ENCODE results near the gene ADI1.
A peak's percentile ranks its signal among the peaks of the same experiment; 100 is the strongest.

ADI1 gene, protein sequence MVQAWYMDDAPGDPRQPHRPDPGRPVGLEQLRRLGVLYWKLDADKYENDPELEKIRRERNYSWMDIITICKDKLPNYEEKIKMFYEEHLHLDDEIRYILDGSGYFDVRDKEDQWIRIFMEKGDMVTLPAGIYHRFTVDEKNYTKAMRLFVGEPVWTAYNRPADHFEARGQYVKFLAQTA

DNA sequence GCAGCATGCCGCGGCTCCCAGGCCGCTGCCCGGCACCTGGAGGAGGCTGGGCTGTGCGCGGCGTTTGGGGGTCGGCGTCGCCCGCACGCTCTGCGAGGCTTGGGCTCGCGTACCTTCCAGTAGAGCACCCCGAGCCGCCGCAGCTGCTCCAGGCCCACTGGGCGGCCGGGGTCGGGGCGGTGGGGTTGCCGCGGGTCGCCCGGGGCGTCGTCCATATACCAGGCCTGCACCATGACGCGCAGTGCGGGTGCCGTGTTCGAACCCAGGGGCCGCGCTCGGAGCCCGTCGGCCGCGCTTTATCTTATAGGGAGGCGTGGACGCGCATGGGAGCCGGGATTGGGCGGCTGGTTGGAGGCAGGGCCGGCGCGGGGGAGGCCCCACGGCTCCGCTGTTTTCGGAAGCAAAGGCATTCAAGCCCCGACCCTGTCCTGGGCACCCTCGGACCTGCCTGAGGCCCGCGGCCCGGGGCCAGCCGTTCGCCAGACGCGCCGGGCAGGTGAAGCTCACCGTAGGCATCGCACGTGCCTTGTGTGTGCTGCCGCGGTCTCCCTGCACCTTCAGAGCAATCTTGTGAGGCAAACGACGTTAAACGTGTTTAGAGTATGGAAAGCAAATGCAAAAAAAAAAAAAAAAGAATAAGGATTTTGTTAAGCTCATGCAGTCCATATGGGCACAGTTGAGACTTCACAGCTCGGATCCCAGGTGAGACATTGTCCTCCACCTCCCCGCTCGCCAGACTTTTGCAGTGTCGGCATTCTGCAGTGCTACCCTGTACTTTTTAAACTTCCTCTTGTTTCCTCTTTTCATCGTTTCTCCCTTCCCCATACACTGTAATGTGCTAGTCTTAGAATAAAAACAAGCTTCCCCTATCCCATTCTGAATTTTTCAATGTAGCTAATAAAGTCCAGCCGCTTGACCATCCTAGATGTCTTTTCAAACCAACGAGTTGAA is at the start of gene ADI1:
Gene ADI1, minus strand, starts transcription at position 277 of the 951 bp plus-strand sequence. Its CDS starts 44 bp downstream, at position 233.
- peak; percentile 70 for DNase-seq (ENCODE audit: low spot score)

DNA sequence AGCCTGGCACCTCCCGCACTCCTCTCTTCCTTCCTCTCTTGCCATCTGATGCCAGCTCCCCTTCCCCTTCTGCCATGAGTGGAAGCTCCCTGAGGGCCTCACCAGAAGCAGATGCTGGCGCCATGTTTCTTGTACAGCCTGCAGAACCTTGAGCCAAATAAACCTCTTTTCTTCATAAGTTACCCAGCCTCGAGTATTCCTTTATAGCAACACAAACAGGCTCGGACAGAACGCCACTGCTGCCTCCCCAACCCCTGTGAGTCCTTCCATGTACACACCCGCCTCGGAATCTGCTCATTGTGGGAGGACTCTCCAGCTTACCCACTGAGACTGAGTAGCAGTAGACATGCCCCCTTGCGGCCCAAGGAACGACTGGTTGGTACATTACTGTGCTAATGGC is 47.5 kb upstream of the ADI1 start:
- DNase-seq (ENCODE audit: low spot score): no peak

DNA sequence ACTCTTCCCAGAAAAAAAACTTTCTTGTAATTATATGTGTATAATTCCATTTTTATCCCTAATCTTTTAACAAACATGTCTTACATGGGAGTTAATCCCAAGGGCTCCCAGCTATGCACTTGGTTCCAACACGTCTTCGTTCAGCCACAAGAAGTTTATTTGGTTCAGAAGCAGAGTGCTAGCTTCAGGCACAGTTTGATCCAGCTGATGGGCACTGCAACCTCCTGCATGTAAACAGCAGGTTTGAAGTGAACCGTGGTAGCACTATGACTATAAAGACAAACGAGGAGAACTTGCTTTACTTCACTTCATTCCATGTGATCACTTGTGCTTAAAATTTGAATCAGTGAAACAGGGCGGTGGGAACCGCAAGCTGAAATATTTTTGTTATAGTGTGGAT is 45.8 kb upstream of the ADI1 start:
- no peak for DNase-seq (ENCODE audit: low spot score)

DNA sequence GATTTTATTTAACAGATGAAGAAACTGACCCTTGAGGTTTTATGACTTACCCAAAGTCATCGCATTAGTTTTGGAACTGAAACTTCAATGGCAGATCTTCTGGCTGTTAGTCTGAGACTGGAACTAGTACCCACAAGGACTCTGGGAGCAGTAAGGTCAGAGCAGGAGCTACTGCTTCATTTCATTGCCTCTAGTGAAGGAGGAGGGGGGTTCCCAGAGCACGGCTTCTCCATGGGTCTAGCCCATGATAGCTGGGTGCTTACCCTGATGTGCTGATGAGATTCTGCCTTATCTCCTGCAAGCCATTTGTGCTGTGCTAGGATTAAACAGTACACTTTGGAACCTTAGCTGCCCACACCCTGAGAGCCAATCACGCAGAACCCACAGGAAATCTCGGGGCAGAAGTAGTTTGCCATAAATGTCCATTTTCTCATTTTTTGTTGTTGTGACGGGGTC is 44.2 kb upstream of the ADI1 start:
- no peak for DNase-seq (ENCODE audit: low spot score)

DNA sequence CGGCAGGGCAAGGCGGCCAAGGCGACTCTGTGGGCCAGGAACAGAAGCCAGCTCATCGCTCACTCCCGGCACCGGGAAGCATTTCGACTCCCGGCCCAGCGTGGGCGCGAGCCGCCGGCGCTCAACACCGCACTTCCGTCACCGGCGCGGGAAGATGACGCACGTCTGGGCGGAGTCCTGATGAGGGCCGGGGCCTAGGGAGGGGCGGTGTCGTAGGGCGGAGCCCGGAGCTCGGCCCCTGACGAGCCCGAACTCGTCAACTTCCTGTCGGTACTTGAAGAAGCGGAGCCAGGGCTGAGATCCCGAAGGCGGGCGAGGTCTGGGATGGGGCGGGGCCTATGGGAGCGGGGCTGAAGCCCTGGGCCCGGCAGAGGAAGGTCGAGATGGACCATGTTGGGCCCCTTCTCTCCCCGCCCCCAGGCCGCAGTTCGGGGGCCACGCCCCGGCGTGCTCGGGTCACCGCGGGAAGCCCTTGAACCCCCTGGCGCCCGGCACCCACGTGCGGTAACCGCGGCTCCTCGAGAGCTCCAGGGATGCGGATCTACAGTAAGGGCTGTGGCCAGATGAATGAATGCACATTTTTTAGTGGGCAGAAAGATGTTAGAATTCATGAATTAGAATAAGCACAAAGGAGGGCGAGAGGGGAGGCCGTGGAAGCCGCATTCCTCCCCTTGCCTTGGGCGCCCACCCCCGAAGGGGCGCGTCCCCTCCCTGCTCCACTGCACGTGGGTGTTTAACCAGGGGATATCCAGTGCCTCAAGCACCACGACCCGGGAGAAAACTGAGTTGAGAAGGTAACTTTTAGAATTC is 39.1 kb upstream of the ADI1 start, which contains the start of gene RNASEH1:
Gene RNASEH1, minus strand, starts transcription at position 129 of the 810 bp plus-strand sequence. Its CDS starts 73 bp downstream, at position 56.
- peak; percentile 98 for DNase-seq (ENCODE audit: low spot score)

DNA sequence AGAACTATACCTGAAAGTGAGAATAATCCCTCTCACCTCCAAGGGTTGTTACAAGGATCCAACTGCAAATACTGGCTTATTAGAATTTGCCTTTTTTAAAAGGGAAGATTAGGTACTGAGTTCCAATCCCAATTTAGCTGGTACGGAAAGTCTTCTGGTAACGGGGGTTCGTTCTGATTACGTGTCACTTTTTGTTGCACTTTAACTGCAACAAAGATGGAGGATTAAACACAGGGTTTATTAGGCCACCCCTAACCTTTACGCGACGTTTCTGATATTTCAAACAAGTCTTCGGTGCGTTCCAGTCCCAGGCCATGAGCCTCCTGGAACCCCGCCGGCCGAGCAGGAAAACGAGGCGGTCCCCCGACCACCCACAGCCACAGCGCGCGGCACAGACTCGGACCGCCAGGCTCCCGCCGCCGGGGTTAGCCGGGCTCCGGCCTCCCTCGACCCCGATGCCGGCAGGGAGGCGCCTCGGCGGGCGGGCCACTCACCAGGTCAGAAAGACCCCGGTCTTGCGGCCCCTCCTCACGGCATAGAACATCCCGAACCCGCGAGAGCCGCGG is 38.4 kb upstream of the ADI1 start:
- no peak for DNase-seq (ENCODE audit: low spot score)

DNA sequence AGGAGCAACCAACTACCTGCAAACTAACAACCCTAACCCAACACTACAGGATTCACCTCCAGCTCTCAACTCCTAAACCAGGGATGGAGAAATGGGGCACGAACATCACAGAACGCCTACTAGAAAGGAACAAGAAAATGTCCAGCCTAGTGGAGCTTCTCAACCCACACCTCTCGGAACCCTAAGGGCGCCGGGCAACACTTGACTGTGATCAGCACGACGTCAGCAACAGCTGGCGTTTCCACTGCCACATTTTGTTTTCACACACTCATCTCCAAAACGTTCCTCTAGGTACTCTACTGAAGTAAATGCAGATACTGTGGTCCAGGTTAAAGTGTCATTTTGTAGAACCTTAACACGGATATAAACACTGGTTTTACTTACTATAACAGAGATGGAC is 34.6 kb upstream of the ADI1 start:
- no peak for DNase-seq (ENCODE audit: low spot score)

DNA sequence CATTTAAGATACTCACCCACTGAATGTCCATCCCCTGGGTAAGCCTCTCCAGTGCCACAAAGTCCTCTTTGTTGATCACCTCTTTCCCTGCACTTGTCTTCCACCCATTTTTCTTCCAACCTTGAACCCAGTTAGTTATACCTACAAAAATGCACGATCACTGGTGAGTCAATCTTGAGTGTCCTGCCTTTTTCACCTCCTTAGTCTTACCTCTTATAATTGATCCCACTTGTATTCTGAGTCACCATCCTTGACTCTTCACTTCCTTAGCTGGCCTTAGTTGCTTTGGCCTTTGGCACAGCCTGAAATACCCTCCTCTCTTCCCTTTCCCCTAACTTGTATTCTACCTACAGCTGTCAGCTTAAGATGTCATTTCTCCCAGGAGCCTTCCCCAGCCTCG is 28.6 kb upstream of the ADI1 start:
- DNase-seq (ENCODE audit: low spot score): no peak

DNA sequence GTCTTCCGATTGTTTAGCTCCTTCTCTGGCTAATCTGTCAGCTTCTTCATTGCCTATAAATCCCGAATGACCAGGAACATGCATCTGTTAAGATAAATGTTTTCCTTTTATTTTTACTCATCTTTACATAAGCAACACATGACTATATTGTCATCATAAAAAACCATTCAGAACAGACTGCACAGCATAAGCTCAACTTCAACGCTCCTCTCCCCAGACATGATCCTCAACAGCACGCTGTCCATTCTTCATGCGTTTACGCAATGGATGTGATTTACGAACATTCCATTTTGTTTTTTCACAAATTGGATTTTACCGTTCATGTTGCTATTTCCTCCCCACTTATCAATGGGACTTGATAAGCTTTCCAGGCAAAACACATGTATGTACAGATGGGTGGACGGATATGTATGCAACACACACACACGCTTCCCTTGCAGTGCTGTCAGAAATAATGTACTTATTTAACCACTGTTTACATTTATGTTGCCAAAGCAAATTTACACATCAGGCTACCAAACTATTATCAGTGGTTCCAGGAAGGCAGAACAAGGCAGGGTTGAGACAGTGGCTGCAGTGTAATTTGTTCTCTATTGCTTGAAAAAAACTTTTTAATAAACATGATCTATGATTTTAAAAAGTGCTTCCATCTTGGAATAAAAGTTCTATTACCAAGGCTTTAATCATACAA is 26.6 kb upstream of the ADI1 start:
- DNase-seq (ENCODE audit: low spot score): no peak

DNA sequence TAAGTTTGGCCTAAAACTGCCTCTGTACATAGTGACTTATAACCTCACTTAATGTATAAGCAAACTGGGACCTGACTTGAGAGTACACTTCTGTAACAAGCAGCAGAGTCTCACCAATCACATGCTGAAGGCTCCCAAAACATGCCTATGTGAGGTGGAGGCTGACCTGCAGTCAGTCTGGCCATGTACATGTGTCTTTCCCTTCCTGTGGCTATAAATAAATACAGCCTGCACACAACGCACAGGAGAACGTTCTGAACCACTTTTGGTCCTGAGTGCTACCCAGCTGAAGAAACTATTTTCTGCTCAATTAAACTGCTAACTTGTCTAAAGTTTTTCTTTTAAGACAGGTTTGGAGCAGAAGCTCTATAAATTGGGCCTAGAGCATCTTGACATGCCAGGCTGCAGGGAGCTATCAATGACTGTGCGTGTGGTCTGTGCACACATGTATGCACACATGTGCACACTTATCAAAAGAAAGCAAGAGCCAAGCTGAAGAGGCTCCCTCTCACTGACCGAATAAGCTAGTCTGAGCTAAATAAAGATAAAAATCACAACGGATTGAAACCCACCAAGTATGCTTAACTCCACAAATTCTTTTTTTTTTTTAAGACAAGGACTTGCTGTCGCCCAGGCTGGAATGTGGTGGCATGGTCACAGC is 23.8 kb upstream of the ADI1 start:
- no peak for DNase-seq (ENCODE audit: low spot score)

DNA sequence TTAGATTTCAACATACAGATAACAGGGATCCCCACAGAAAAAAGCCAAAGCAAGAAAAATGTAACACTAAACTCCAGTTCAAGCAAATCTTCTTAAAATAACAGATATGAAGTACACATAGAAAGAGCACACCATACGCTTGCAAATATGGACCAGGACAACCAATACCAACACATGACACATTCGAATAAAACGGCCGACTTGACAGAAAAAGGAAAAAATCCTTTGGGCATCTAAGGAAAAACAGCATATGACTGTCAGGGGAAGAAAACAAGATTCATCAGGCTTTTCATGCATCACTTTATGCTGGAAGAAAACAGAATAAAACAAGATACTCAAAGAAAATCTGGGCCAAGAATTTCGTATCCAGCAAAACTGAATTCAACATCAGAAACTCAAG is 22.8 kb upstream of the ADI1 start:
- DNase-seq (ENCODE audit: low spot score): no peak

DNA sequence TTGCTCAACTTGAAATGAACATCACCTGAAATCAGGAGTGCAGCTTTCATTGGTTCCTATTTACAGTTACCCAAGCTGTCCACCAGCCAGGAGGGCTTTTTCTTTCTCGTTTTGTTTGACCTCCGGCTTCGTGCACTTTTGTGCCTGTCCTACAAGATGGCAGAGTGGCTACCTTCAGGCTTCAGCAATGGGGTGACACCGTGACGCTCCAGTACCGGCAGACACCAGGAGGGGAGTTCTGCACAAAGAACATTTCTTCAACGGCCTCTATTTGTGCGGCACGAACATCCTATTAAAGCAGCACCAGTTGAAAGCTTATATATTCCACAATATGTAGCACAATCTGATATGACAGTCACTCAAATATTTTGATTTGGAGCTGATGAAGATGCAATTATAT is 20.5 kb upstream of the ADI1 start:
- DNase-seq (ENCODE audit: low spot score): no peak

DNA sequence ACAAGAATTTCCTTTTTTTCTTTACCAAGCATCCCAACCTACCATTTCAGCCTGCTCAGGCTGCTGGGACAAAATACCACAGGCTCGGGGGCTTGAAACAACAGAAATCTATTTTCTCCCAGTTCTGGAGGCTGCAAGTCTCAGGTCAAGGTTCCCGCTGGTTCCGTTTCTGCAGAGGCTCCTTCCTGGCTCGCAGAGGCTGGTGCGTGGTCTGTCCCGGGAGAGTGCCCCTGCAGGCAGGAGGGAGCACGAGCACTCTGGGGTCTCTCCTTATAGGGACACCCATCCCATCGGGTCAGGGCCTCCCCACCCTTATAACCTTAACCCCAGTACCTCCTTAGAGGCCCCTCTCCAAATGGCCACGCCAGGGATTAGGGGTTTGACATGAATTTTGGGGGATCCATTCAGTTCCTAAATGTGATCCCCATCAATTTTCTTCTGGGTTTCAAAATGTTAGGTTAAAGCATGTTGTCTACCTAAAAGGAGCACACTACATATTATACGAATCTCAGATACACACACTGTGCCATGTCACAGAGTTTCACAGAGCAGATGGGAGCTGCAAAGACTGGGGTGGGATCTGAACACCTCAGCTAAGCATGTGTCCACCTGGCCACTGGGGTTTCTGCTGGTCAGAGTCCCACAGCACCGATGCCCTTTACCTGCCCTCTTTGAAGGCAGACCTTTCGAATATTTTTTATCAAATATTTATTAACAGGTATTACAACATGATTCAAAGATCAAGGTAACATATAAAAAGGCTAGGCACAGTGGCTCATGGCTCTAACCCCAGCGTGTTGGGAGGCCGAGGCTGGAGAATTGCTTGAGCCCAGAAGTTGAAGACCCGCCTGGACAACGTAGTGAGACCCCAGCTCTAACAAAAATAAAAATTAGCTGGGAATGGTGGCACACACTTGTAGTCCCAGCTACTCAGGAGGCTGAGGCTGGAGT is 17.6 kb upstream of the ADI1 start:
- peak; percentile 40 for DNase-seq (ENCODE audit: low spot score)

DNA sequence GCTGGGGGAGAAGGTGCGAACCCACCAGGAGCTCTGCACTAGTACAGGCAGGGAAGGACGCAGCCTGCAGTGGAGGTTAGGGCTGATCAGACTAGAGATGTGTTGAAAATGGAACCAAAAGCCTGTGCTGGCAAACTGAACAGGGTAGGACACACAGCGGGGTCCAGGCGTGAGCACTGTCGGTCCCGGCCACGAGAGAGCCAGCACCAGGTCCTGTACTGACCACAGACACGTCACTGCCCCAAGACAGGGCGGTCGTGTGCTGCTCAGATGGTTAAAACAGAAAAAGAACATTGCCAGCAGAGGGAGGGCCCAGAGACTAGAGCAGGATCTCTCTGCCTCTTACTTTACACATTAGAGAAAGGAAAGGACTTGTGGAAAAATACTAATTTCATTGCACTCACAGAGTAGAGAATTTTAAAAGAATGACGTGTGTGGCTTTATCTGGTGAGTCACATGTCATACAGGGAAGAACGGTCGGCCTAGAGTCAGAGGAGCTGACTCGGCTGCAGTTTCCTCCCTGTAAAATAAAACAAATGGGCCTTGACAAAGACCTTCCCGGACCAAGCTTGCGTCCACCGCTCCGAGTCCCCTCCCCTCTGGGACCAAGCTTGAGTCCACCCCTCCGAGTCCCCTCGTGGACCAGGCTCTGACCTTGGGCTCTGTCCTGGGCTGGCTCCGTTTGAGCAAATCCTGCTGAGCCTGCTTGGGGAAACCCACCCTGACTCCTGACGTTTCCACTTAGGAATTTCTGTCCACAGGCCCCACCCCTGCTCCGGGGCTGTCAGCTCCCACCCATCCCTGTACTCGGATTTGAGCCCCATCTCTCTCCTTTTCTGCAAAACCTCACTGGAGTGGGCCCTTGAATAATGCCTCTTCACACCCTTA is 16.7 kb upstream of the ADI1 start:
- peak; percentile 48 for DNase-seq (ENCODE audit: low spot score)

DNA sequence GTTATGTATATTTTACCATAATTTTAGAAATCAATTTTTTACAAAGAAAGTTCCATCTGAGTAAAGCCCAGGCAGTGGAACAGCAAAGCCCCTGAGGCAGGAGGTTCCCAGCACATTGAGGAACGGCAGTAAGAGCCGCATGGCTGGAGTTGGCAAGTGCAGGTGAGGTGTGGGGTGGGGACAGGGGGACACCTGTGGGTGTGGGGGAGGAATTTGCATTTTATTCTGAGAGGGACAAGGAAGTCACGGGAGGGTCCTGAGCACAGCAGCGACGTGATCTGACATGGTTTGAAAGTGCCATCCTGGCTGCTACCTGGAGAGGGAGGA is 16.1 kb upstream of the ADI1 start:
- no peak for DNase-seq (ENCODE audit: low spot score)

DNA sequence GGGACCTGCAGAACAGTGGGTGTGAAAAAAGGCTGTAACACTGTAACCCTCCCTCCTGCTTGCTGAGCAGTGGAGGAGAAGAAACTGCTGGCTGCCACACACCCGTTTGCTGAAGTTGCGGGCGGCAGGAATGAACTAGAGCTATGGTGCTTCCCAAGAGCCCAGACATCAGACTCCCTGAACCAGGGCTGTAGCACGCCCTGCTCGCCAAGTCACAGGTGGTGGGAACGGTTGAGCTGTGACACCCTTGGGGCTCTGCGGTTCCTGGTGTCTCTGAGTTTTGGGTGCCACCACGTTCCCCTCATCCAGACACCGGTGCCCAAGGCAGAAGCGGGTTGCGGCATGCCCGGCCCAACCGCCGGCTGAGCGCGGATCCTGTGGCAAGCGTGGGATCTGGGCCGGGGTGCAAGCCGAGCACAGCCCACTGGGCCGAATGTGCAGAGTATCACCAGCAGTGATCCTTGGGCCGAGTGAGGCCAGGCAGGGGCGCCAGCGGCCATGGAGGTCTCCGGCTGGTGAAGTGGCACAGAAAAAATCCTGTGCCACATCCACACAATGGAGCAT is 15.0 kb upstream of the ADI1 start:
- DNase-seq (ENCODE audit: low spot score): no peak

DNA sequence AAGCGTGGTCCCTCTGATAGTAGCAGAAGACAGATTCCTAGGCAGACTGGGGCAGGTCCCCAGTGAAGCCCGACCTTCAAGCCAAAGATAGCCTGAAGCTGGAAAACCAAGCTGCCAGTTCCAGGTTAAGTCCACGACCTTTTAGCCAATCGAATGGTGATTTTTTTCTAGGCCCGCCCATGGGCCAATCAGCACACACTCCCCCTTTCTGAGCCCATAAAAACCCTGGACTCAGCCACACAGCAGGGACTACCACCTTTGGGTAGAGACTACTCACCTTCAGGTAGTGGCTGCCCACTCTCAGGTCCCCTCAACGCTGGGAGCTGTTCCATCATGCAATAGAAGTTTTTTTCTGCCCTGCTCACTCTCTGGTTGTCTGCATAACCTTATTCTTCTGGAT is 14.5 kb upstream of the ADI1 start:
- peak; percentile 10 for DNase-seq (ENCODE audit: low spot score)

DNA sequence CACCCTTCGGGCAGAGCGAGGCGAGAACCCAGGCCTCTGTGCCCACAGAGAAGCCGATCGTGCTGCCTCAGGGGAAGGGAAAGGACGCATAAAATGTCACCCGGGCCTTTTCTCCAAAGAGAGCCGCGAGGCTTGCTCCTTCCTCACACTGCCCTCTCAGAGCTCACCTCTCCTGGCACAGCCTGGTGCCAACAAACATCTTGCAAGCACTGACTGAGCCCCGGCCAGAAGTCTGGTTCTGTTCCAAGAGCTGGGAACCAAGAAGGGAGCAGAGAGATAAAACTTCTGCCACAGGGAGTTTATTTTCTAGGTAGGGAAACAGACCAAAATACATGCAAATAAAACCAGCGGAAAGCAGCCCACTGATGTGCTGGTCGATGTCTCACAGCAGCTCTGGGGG is 13.6 kb upstream of the ADI1 start:
- DNase-seq (ENCODE audit: low spot score): no peak
